22Rv1 (cell line): ENCODE data around the gene ODAD3.

Experiments
- H3K27ac ChIP-seq: fragments of 450-650 bp; 2 replicates; pipeline ENCODE4 v1.5.1; 2017
- CTCF ChIP-seq: fragments of 450-650 bp; IDR thresholded peaks from 2 replicates; pipeline ENCODE4 v1.5.1; 2017; ENCODE audit warnings: mild to moderate bottlenecking
- ZFX ChIP-seq: fragments of 450-650 bp; IDR thresholded peaks from 2 replicates; pipeline ENCODE4 v1.6.1; 2017; ENCODE audit warnings: antibody characterized with exemption, borderline replicate concordance

Gene ODAD3

GRCh38 chr19:11405846-11406643, 28.9 kb downstream of the ODAD3 start:
- TF ChIP-seq ZFX = no peak
- no peak for TF ChIP-seq CTCF
- H3K27ac ChIP-seq = no peak overlapping the region

- no peak overlapping the region for H3K27ac ChIP-seq
- no peak for TF ChIP-seq ZFX
Observed at GRCh38 chr19:11404588-11405222, 30.2 kb downstream of the ODAD3 start.

- TF ChIP-seq CTCF (no peak), ZFX (no peak)
- H3K27ac ChIP-seq = no peak overlapping the region
Observed at GRCh38 chr19:11401808-11402543, 32.9 kb downstream of the ODAD3 start.

GRCh38 chr19:11400798-11401197, 34.1 kb downstream of the ODAD3 start:
- no peak overlapping the region for H3K27ac ChIP-seq
- no peak for TF ChIP-seq ZFX
- TF ChIP-seq CTCF = no peak

GRCh38 chr19:11399667-11400066, 35.3 kb downstream of the ODAD3 start:
- H3K27ac ChIP-seq = no peak overlapping the region
- no peak for TF ChIP-seq ZFX
- no peak for TF ChIP-seq CTCF

- H3K27ac ChIP-seq = no peak overlapping the region
- TF ChIP-seq CTCF = no peak
- TF ChIP-seq ZFX = no peak
Observed at GRCh38 chr19:11397089-11397610, 37.8 kb downstream of the ODAD3 start.

GRCh38 chr19:11390933-11391680, 43.8 kb downstream of the ODAD3 start:
- TF ChIP-seq ZFX (no peak), CTCF (no peak)
- no peak overlapping the region for H3K27ac ChIP-seq
